GM18870 (cell line): ENCODE measurements around the gene JUNB.
A peak's percentile ranks its signal among the peaks of the same experiment; 100 is the strongest.

Source experiments
- ATAC-seq: cut with Tn5 transposase; IDR thresholded peaks from one replicate; pipeline ENCODE4 v1.9.1; 2021; ENCODE audit warnings: moderate library complexity; ENCODE audit not compliant: unreplicated experiment

JUNB gene

GRCh38 chr19:12791345-12792050 lies at the start of gene JUNB:
Gene JUNB (plus strand): TSS chr19:12791486. CDS start chr19:12791772, 286 bp downstream.
- peak; percentile 27 for ATAC-seq

GRCh38 chr19:12745166-12745897 lies 46.0 kb upstream of the JUNB start:
- ATAC-seq = no peak

- no peak for ATAC-seq
These were observed 42.8 kb upstream of the JUNB start for GRCh38 chr19:12748489-12748888.

- no peak for ATAC-seq
These were observed 41.3 kb upstream of the JUNB start for GRCh38 chr19:12749938-12750521.

- no peak for ATAC-seq
These were observed 40.4 kb upstream of the JUNB start for GRCh38 chr19:12750851-12751250.

DNA sequence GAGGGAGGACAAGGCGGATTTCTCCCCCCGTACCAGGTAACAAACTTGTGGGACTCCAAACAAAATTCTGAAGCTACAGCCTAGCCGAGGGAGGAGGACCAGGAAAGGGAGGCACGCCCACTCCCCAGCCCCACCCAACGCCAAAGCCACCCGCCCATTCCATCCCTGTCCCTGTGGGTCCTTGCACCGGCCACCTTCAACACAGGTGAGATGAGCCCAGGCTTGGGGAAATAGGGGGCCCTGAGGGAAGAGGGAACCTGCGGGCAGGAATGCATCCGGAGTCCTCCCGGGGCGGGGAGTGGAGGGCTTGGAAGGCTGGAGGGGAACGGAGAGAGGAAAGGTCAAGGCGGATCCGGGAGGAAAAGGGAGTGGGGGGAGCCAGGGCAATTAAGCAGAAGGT lies 39.7 kb upstream of the JUNB start, which contains the start of gene BEST2:
BEST2 (plus strand) TSS at position 157 of the 400 bp plus-strand sequence. CDS start 802 bp downstream, outside the sequence.
- ATAC-seq = no peak

- ATAC-seq = no peak
These were observed 39.1 kb upstream of the JUNB start for GRCh38 chr19:12752056-12752781.

DNA sequence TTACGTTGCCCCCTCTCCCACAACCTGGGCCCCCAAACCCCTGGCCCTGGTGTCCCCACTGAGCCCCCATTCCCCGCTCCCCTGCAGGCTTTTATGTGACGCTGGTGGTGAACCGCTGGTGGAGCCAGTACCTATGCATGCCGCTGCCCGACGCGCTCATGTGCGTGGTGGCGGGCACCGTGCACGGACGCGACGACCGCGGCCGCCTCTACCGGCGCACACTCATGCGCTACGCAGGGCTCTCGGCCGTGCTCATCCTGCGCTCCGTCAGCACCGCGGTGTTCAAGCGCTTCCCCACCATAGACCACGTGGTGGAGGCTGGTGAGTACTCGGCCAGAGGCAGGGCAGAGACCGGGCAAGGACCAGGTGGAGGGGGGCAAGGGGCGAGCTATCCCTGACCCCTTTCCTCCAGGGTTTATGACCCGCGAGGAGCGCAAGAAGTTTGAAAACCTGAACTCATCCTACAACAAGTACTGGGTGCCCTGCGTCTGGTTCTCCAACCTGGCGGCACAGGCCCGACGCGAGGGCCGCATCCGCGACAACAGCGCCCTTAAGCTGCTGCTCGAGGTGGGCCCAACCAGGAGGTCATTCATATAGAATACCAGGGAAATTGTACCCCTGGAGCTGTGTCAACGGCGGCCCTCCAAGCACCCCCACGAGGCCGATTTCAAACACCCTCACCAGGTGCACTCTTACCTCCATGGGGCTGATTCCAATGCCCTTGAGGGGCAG lies 36.7 kb upstream of the JUNB start:
- no peak for ATAC-seq

DNA sequence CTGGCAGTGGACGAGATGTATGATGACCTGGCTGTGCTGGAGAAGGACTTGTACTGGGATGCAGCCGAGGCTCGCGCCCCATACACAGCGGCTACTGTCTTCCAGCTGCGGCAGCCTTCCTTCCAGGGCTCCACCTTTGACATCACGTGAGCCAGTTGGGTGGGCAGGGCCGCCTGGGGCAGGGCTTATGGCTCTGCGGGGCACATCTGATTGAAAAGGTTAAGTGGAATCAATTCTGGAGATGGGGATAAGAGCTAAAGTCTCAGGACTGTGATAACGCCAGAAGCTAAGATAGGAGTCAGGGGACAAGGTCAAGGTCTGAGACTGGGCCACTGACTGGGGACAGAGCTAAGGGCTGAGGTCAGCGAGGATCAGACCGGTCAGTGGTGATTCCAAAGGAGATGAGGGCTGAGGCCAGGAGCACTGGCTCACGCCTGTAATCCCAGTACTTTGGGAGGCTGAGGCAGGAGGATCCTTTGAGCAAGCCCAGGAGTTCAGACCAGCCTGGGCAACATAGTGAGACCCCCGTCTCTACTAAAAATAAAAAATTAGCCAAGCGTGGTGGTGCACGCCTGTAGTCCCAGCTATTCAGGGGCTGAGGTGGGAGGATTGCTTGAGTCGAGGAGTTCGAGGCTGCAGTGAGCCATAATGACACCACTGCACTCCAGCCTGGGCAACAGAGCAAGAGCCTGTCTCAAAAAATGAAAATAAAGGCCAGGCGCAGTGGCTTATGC lies 35.0 kb upstream of the JUNB start:
- no peak for ATAC-seq

GRCh38 chr19:12757544-12758274 lies 33.6 kb upstream of the JUNB start:
- no peak for ATAC-seq

GRCh38 chr19:12759686-12760085 lies 31.6 kb upstream of the JUNB start:
- ATAC-seq = no peak

- ATAC-seq = no peak
These were observed 28.2 kb upstream of the JUNB start for GRCh38 chr19:12763100-12763499.

- ATAC-seq = no peak
These were observed 26.6 kb upstream of the JUNB start for GRCh38 chr19:12764698-12765097.

- ATAC-seq = no peak
These were observed 25.2 kb upstream of the JUNB start for GRCh38 chr19:12766051-12766521.

DNA sequence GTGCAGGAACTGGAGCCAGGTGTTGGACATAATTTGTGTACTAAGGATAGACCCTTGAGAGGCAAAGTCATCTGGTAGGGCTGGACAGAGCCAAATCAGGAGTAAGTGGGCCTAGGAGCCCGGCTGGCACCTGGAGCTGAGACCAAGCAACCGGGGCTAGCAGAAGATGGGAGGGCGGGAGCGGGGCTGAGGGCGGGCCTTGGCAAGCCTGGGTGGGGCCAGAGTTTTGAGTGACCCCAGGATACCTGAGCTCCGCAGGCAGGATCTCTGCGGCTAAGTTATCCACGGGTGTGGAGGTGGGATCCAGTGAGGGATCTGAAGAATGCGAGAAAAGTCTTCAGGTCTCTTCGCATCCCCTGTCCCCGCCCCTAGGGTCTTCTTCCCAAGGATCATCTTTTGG lies 24.1 kb upstream of the JUNB start:
- ATAC-seq = no peak

DNA sequence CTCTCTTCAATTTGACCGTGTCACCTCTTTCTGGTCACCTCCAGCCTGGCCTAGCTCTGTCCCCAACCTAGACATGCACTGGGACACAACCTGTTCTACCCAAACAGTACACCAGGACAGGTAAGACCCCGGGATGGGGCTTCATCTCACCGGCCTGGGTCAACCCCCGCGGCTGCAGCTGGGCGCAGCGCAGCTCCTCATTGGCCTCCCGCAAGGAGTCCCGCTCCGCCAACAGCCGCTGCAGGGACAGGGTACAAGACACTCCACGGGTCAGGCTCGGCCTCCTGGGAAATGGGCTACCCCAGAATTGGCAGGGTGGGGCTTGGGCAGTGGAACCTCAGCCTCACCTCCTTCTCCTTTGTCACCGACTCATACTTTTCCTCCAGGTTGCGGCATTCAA lies 23.6 kb upstream of the JUNB start:
- no peak for ATAC-seq

- no peak for ATAC-seq
These were observed 21.6 kb upstream of the JUNB start for GRCh38 chr19:12769689-12770088.

DNA sequence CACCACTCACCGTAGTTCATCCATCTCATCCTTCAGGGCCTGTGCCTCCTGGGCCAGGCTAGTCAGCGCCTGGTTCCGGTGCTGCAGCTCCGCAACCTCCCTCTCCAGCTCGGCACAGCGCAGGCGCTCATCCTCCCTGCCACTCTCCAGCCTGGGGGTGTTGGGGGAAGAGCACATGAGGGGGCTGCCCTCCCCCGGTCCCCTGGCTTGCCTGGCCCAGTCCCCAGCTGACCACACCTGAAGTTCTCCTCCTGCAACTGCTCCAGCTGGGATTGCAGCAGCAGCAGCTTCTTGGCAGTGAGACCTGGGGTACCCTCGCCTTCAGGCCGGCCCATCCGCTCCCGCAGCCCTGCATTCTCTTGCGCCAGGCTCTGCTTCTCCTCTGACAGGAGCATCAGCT lies 20.4 kb upstream of the JUNB start:
- ATAC-seq = no peak

GRCh38 chr19:12772323-12772722 lies 19.0 kb upstream of the JUNB start:
- no peak for ATAC-seq
